NCI-H2196 treated with DMSO at 0.1 percent for 48 hours (cell line): ENCODE data around the gene ST6GALNAC2.
"Not testable (repeated sequence)": the region's sequence is repeated elsewhere in the genome, so short reads cannot be mapped to it uniquely, and the experiment has no call there.

Experiments
- DNase-seq: peaks from one replicate; lab custom pipeline; 2025; ENCODE audit not compliant: unreplicated experiment; lab: John Stamatoyannopoulos, UW

The ST6GALNAC2 gene

DNA sequence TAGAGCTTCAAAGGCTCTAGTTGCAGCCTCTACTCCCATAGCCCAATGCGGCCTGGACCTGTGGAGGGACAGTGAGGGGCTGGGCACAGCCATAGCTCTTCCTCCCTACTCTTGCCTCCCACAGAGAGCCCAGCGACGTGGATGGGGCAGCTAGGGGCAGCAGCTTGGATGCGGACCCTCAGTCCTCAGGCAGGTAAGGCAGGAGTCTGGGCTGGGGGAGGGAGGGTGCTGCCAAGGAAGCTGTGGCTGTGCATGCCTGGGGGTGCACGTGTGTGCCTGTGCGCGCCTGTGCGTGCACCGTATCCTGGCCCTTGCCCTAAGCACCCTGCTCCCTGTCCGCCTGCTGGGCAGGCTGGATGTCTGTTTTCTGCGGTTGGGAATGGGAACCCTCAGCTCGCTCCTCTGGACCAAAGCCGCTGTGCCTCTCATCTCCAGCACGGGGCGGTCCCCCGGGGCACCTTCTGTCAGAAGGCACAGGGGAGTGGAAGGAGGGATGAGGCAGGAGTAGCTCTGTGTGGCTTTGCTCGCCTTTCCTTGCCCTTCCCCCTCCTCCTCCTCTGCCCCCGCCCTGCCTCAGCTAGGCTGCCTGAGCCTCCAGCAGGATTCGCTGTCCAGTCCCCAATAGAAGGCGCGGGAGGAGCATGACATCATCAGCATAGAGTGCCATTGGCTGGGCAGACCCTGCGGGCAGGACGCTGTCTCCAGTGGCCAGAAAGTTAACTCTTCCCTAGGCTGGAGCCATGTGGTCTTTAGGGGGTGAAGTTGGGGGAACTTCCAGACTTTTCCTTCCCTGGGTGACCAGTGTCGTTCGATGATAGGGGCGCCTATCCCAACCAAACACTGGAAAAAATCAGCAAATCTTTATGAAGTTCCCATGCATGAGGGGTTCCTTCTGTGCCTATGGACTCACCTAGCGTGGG lies 45.0 kb downstream of the ST6GALNAC2 start:
- DNase-seq, result peak; percentile 99

DNA sequence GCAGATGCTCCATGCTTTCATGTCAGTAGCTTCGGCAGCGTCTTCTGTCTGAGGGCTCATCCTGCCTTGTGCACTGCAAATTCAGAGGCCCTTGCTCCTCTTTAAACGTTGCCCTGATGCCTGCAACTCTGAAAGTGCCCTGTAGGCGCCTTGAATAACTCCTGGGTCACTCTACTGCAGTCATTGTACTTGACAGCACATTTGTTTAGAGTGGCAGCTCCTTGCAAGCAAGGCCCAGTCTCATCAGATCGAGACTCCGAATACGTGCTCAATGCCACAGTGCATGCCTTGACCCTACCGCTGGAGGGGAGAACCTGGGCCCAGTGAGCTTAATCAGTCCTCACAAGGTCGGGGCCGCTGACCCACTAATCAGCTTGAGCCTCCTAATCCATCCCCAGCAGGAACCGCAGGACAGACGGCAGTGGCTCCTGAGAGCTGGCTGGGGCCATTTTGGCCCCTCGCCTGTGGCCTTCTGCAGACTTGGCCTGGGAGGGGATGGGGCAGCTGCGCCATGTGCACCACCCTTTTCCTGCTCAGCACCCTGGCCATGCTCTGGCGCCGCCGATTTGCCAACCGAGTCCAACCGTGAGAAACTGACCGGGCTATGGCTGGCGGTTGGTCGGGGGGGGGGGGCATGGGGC lies 45.9 kb downstream of the ST6GALNAC2 start, which contains the start of gene PRCD:
TSS of gene PRCD (plus strand) at position 414 of the 641 bp plus-strand sequence. CDS start at position 512, 98 bp downstream.
- no peak for DNase-seq

DNA sequence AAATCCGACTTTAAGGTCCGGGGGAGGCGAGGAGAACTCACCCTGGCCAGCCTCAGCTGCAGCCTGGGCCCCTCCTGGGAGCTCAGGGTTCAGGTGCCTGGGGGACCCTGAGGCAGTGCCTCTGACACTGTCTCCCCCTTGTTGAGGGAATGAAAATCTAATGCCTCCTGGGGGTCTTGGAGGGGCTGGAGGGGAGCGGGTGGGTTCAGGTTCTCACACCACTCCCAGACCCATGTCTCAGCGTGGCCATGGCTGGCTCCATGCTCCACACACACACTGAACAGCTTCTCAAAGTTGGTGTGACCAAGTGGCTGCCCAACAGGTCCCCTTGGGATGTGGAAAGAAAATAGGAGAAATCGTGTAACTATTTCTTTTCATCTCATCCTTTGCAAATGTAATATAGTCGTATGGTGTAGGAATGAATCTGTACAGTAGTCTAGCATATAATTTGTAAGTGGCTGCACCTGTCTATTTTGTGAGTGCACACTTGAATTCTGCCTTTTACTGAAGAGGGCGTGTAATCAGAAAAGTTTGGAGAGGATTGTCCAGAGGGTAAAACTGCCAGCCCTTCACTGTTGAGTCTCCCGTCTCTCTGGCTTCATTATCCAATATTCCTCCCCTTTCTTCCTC lies 46.6 kb downstream of the ST6GALNAC2 start:
- DNase-seq, result no peak

DNA sequence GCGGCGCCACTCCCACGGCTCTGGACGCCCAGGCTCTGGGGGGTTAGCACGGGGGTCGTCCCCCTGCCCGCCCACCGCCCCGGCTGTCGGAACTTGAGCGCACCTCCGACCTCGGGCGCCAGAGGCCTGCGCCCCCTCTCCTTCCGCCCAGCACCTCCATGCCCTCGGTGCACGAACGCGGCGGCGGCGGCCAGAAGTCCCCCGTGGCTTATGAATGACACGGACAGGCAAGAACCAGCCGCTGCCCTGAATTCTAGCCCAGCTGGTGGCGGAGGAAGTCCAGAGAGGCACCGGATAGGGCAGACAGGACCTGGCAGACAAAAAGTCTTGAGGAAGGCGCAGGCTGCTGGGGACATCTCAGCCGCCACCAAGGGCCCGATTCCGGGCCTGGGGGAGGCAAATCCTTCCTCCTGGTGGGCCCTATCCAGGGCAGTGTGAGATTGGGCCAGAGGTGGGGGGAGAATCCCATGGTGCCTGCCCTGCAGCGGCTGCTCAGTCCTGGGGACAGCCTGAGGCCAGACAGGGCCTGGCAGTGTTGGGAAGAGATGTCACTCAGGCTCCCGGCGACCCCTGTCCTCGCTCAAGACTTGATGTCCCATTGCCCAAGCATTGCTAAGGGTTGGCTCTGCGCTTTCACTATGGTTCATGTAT lies 47.3 kb downstream of the ST6GALNAC2 start:
- DNase-seq, result no peak

DNA sequence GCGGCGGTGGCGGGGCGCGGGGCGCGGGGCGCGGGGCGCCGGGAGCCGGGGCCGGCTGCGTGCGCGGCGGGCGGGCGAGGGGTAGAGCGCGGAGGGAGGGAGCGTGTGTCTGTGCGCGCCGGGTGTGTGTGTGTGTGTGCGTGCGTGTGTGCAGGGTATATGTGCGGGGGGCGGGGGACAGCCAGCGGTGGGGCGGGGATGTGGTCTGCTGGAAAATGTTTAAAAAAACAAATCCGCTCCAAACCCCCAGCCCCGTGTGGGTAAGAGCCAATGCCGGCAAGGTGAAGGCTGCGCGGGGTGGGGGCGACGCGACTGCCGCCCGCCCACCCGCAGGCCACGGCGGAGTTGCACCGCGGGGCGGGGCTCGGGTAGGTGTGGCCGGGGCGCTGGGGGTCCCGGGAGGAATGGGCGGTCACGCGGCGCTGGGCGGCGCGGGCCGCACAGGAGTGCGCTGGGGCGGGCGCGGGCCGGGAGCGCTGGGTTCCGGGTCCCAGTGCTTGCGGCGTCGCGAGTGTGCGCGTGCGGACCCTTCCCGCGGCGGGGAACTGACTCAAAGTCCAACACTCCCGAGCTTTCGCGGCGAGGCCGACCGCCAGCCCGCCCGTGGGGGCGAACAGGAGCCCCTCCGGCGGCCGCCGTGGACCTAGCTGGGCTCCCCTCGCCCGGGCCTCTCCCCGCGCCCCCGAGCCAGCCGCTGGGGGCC lies 47.9 kb downstream of the ST6GALNAC2 start, which contains the start of gene CYGB:
TSS of gene CYGB (minus strand) at position 132 of the 703 bp plus-strand sequence. CDS start 167 bp downstream, outside the sequence.
- no peak for DNase-seq

DNA sequence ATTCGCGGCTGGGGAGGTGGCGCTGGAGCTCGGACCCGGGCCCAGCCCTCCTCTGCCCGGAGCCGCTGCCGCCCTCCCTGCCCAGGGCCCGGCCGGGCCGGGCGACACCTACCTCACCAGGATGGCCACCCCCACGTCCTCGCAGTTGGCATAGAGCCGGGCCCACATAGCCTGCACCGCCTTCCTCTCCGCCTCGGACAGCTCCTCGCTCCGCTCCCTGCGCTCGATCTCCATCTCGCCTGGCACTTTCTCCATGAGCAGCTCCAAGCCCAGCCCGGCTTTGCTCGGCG lies 48.4 kb downstream of the ST6GALNAC2 start:
- DNase-seq, result no peak

DNA sequence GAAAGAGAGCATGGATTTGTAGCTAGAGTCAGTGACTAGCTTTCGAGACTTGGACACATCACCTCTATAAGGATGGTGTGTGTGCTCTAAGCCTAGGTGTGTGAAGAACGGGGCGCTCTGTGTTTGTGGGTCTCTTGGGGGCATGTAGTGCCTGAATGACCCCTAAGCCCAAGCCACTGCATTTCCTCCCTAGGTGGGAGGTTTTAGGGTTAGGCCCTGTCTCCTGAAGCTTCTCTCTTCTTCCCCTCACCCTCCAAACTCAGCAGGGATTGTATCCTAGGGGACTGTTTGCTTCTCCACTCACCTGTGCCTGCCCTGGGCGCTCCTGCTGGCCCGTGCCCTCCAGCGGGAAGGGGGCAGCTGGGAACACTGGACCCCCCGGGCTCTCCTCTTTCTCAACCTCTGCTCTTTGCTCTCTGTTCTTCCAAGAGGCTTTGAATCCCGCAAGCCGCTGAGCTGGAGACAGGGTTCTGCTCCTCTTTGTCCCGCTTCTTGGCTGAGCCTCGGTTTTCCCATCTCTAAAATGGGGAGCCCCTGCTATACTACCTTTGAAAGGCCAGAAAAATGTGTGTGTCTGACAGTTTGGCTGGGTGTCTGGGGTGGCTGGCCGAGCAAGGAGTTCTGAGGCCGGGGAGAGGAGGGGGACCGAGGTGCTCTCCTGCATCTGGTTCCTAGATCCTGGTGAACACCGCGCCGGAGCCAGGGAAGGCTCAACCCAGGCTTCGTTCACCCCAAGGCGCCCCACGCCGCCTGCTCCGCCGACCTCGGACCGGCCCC lies 49.0 kb downstream of the ST6GALNAC2 start:
- DNase-seq, result no peak

DNA sequence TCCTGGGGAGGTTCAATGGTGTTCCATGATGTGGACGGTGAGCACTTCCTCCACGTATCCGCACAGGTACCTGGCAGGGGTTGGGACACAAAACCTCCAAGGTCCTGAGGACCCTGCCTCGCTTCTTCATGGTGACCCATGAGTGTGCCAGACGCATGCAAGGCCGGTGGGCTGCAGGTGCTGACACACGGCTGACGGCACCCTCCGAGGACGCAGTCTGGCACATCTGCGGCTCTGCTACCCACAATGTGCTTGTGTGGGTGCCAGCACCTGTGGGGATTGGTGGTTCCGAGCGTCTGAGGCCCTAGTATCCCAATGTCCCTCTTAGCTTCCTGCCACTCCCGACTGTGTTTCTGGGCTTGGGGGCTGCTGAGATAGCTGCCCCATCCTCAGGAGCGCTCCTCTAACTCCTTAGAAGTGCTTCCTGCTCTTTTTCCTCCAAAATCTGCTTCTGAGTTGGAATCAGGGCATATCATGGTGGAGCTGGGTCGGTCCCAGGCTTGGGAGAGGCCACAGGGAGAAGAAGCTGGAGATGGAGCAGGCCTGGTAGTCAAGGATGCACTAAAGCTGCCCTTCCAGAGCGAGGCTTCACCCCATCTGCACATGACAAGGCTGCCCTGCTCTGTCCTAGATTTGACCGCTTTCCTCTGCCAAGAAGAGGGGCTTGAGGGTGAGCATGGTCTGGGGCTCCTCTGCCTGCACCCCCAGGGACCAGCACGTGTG lies 49.7 kb downstream of the ST6GALNAC2 start:
- DNase-seq, result no peak

DNA sequence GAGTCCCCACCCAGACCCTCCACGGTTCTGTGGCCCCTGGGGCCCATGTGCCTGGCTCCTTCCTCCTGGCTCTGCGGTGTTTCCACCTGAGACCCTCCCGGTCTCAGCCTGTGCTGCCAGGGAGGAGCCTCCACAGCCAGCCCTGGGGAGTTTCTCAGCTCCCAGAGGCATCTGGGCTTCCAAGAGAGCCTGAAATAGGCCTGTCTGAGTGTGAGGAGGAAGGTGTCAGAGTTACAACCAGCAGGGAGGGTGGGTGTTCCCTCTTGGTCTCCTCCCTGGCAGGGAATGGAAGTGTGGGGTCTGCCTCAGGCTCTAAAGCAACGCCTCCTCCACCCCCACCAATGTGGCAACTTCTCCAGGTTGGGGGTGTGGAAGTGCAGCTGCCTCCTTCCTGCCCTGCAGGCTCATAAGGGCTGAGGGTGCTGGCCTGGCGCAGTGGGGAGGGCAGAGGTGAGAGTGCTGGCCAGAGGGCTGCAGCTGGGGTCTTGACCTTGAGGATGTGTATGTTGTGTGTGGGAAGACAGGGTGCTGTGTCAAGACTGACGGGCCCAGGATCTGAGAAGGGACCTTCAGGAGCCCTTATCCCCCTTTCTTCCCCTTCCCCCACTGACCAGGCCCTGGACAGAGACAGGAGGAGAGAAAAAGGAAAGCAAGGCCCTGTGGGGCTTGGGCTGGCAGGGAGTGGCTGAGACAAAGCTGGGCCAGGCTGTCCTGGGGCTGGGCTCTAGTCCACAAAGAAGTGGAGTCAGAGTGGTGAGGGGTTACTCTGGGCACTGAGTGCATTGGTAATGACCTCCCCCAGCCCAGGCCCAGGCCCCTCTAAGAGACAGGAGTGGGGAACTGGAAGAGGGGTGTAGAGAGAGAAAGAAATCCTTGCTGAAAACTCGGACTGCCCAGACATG lies 50.6 kb downstream of the ST6GALNAC2 start:
- no peak for DNase-seq

DNA sequence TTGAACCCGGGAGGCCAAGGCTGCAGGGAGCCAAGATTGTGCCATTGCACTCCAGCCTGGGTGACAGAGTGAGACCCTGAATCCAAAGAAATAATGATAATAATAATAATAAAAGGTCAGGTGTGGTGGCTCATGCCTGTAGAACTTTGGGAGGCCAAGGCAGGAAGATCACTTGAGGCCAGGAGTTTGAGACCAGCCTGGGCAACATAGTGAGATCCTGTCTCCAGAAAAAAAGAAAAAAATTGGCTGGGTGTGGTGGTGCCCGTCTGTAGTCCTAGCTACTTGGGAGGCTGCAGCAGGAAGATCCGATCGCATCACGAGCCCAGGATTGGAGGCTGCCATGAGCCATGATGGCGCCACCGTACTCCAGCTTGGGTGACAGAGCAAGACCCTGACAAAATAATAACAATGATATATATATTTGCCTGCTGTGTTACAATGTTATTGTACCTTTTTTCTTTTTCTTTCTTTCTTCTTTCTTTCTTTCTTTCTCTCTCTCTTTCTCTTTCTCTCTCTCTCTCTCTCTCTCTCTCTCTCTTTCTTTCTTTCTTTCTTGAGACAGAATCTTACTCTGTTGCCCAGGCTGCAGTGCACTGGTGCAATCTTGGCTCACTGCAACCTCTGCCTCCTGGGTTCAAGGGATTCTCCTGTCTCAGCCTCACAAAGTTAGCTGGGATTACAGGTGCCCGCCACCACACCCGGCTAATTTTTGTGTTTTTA lies 51.9 kb downstream of the ST6GALNAC2 start:
- DNase-seq, result not testable (repeated sequence)

DNA sequence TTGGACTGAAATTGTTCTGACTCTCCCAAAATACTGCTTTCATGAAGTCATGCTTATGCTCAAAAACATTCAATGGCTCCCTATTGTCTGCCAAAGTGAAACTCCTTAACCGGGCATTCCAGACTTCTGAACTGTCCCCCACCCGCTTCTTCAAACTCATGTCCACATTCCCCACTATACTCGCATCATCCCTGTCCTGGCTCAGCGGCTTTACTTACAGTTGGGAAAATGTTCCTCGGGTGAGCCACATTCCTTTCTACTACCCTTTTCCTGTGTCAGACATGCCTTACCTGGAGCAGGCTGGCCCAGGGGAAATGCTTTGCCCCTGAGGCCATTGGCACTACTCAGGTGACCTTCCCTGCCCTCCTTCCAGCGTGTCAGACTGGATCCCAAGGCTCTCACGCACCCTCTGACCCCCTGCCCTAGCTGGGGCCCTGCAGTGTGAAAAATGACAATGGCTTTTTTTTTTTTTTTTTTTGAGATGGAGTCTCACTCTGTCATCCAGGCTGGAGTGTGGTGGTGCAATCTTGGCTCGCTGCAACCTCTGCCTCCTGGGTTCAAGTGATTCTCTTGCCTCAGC lies 53.5 kb downstream of the ST6GALNAC2 start:
- DNase-seq, result no peak

DNA sequence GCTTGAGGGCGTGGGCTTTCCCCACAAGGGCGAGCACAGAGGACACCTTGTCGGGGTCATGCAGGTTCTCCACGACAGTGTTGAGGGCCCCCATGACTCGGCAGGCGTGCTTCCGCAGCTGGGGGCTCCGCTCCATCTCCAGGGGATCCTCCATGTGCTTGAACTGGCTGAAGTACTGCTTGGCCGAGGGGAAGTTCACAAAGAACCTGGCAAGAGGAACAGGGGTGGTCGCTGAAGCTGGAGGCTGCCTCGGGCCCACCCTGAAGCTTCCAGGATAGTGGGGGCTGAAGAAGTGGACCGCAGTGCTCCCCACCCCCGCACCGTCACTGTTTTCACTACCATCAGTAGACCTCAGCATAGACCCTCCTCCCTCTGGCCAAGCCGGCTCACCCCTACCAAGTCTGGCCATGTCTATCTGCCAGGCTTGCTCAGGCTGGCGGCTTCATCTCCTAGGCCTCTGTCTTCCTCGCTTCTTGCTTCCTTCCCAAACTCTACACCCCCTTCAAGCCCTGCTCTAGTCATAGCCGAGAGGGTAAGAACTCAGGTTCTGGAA lies 54.1 kb downstream of the ST6GALNAC2 start:
- DNase-seq, result no peak

DNA sequence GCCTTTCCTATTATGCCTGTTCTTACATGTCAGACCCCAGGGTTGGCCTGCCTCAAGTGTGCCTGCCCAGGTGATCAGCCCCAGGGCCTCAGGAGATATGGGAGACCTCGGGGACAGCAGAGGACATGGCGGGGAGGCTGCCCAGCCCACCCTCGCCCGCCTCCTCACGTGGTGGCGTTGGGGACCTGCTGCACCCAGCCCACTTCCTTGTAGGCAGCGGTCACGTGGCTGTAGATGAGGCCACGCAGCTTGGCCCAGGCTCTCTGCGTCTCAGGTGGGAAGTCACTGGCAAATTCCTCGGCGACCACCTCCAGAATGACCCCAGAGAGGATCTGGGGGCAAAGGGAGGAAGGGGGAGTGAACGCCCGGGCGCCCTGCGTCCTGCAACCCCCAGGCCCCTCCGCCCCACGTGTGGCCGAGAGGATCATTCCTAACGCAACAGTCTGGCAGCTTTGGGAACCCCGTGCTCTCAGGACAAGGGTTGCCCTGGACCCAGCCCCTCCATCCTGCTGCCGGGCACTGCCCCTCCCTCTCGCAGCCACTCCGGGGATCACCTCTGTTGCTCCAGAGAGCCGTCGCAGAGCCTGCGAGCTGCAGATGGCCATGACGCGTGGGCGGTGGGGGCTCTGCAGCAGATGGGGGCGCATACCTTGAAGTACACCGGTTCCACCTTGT lies 54.7 kb downstream of the ST6GALNAC2 start:
- no peak for DNase-seq

DNA sequence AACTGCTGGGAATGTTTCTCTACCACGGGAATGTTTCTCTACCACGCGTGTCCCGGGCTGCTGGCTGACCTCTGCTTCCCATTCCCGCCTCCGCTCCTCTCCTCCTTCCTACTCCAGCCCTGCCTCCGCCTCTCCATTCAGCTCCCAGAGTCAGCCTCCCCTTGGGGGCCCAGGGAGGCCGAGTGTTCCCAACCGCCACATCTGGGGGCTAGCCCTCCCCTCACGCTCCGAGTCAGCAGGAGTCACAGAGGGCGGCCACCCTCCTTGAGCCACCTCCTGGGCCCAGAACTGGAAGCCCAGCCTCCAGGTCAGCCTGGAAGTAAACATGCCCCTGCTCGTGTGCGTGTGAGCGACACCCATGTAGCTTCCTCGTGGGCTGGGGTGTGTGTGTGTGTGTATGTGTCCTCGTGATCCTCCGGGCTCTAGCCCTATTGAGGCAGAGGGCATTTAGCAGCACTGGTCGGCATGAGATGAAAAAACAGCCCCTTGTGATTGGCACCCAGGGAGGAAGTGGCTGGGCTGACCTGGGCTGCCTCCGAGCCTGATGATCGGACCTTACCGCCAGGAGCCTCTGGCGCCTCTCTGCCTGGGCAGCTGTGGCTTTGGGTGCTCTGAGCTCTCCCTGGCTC lies 55.5 kb downstream of the ST6GALNAC2 start:
- DNase-seq, result no peak

DNA sequence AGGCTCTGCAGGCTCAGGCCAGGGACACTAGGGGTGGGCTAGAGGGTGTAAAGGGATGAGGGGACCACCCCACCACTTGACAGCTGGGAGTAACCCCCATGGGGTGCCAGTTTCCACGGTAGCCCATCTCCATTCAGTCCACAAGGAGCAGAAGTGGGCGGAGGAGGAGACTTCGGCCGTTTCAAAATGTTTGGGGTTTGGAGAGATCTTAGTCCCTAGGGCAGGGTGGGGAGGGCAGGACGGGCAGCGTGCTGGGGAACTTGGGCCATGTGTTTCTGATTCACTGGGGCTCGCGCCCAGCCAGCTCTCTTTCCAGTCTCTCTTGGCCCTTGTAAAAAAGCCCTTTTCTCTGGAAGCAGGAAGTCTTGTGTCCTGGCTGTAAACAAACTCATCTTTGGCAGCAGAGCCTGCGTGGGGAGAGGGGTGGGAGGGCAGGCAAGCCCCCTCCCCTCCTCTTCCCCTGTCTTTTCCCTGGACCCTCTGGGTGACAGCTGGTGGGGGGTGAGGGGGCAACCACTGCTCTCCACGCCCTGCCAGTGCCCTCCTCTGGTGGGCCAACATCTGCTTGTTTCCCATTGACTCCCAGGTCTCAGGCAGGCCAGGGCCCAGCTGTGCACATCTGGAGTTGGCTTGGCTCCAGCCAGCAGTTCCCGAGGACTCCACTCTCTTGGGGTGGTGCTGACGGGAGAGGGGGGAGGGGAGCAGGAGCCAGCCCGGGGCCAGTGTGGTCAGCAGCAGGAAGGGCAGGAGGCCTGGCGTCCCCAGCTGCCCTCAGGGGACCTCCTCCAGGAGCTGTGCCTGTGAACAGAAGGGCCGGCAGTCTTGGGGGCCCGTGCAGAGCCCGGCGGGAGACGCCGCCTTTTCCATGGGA lies 56.2 kb downstream of the ST6GALNAC2 start:
- no peak for DNase-seq
